Liver (tissue), 9 donors: ENCODE results near the gene DAB1. TPM values are rescaled to one million over a fixed set of nuclear protein-coding genes. Genes with fewer than 3 reads are reported as not detected.

Experiments
- DNase-seq: peaks from one replicate; pipeline ENCODE4 v3.0.0-alpha.2; 2017; ENCODE audit warnings: low spot score
- H3K27ac ChIP-seq, 2 donors: one replicate each; pipeline ENCODE4 v1.7.0; 2013; ENCODE audit warnings: inconsistent platforms in 2 of 2, low read length in 2 of 2, control low read depth in 1 of 2, low read depth in 1 of 2, mild to moderate bottlenecking in 1 of 2
- H3K27me3 ChIP-seq, 4 donors: one replicate each; pipeline versions ENCODE4 v1.6.1 to v1.7.0; 2013; ENCODE audit warnings: low read length in 3 of 4, inconsistent platforms in 1 of 4, mild to moderate bottlenecking in 1 of 4, moderate library complexity in 1 of 4; ENCODE audit not compliant: control insufficient read depth in 4 of 4, insufficient read depth in 4 of 4
- H3K36me3 ChIP-seq, 4 donors: one replicate each; pipeline versions ENCODE4 v1.6.1 to v1.7.0; 2013; ENCODE audit warnings: low read length in 3 of 4, mild to moderate bottlenecking in 3 of 4, low read depth in 1 of 4, moderate library complexity in 1 of 4; ENCODE audit not compliant: control insufficient read depth in 4 of 4, insufficient read depth in 3 of 4
- H3K4me1 ChIP-seq, 4 donors: one replicate each; pipeline versions ENCODE4 v1.6.1 to v1.7.0; 2013; ENCODE audit warnings: low read length in 3 of 4, mild to moderate bottlenecking in 3 of 4, moderate library complexity in 1 of 4; ENCODE audit not compliant: control insufficient read depth in 4 of 4, insufficient read depth in 4 of 4
- H3K4me3 ChIP-seq, 3 donors: one replicate each; pipeline versions ENCODE4 v1.6.1 to v1.7.0; 2013; ENCODE audit warnings: low read length in 3 of 3, control low read depth in 1 of 3, low read depth in 1 of 3, mild to moderate bottlenecking in 1 of 3
- H3K9ac ChIP-seq, 2 donors: one replicate each; pipeline ENCODE4 v1.7.0; 2013; ENCODE audit warnings: low read length in 2 of 2, mild to moderate bottlenecking in 2 of 2, moderate library complexity in 2 of 2, control low read depth in 1 of 2, low read depth in 1 of 2
- H3K9me3 ChIP-seq, 4 donors: one replicate each; pipeline versions ENCODE4 v1.6.1 to v1.7.0; 2013; ENCODE audit warnings: low read length in 3 of 4; ENCODE audit not compliant: control insufficient read depth in 4 of 4
- CTCF ChIP-seq: fragments of 150-350 bp; IDR thresholded peaks from 2 replicates; pipeline ENCODE4 v1.5.1; 2017; ENCODE audit warnings: improper control_type of control experiment, low read depth, low read length; ENCODE audit not compliant: missing input control
- EGR1 ChIP-seq, 2 donors: IDR thresholded peaks; 2 replicates each; pipeline ENCODE4 v1.6.1; 2016 to 2018; ENCODE audit warnings: antibody characterized with exemption in 2 of 2, low read depth in 2 of 2
- FOXA1 ChIP-seq: IDR thresholded peaks from 2 replicates; pipeline ENCODE4 v1.6.1; 2016; ENCODE audit warnings: antibody characterized with exemption
- FOXA2 ChIP-seq: IDR thresholded peaks from 2 replicates; pipeline ENCODE4 v1.6.1; 2016; ENCODE audit warnings: antibody characterized with exemption
- GABPA ChIP-seq, 2 donors: IDR thresholded peaks in 1 of 2; conservative IDR thresholded peaks in 1 of 2; 2 replicates each; pipeline ENCODE4 v1.6.1; 2016; ENCODE audit warnings: antibody characterized with exemption in 2 of 2, mild to moderate bottlenecking in 1 of 2, moderate library complexity in 1 of 2
- HNF4A ChIP-seq, 2 donors: conservative IDR thresholded peaks; 2 replicates each; pipeline ENCODE4 v1.6.1; 2016; ENCODE audit warnings: antibody characterized with exemption in 2 of 2, mild to moderate bottlenecking in 2 of 2
- HNF4G ChIP-seq: IDR thresholded peaks from 2 replicates; pipeline ENCODE4 v1.6.1; 2016; ENCODE audit warnings: antibody characterized with exemption
- JUND ChIP-seq, 2 donors: IDR thresholded peaks; 2 replicates each; pipeline ENCODE4 v1.6.1; 2016; ENCODE audit warnings: antibody characterized with exemption in 2 of 2
- NR2F2 ChIP-seq: IDR thresholded peaks from 2 replicates; pipeline ENCODE4 v1.6.1; 2016; ENCODE audit warnings: antibody characterized with exemption
- RAD21 ChIP-seq, 2 donors: IDR thresholded peaks; 2 replicates each; pipeline ENCODE4 v1.6.1; 2016; ENCODE audit warnings: antibody characterized with exemption in 2 of 2, mild to moderate bottlenecking in 2 of 2
- RXRA ChIP-seq, 2 donors: IDR thresholded peaks; 2 replicates each; pipeline ENCODE4 v1.6.1; 2017 to 2018; ENCODE audit warnings: antibody characterized with exemption in 2 of 2, mild to moderate bottlenecking in 1 of 2
- SP1 ChIP-seq: IDR thresholded peaks from 2 replicates; pipeline ENCODE4 v1.6.1; 2018; ENCODE audit warnings: antibody characterized with exemption, mild to moderate bottlenecking
- TAF1 ChIP-seq: conservative IDR thresholded peaks from 2 replicates; pipeline ENCODE4 v1.6.1; 2016; ENCODE audit warnings: antibody characterized with exemption, mild to moderate bottlenecking
- YY1 ChIP-seq: IDR thresholded peaks from 2 replicates; pipeline ENCODE4 v1.6.1; 2016; ENCODE audit warnings: antibody characterized with exemption, mild to moderate bottlenecking
- ZBTB33 ChIP-seq: IDR thresholded peaks from 2 replicates; pipeline ENCODE4 v1.6.1; 2016; ENCODE audit warnings: antibody characterized with exemption
- WGBS: extraction: QIAGEN DNeasy Blood & Tissue Kit; methylation state at CpG from one replicate; pipeline ENCODE4 v1.1.7; 2013; 5-methylcytosine and 5-hydroxymethylcytosine counted together
- polyA plus RNA-seq, 2 donors: library from polyadenylated mRNA; stranded (reverse) in 1 of 2; unstranded in 1 of 2; fragments of 200-250 nt in 1 of 2; fragments of >200 nt in 1 of 2; fragmentation: Nextera tagmentation in 1 of 2; extraction: Ambion mirVana in 1 of 2; gene quantifications; one replicate each; pipeline versions ENCODE4 v1.2.1 to v1.2.3, GENCODE V29; 2013 to 2015
- total RNA-seq, 2 donors: library from RNA; depleted of rRNA; stranded (reverse); fragments of >200 nt; gene quantifications; one replicate each; pipeline ENCODE4 v1.2.3, GENCODE V29; 2014
- TF ChIP-seq, protein P1 (sequence below): IDR thresholded peaks from 2 replicates; pipeline ENCODE4 v1.6.1; 2016; ENCODE audit warnings: antibody characterized with exemption
- TF ChIP-seq, protein P2 (sequence below): IDR thresholded peaks from 2 replicates; pipeline ENCODE4 v1.6.1; 2016; ENCODE audit warnings: antibody characterized with exemption, mild to moderate bottlenecking
- TF ChIP-seq, protein P3 (sequence below): IDR thresholded peaks from 2 replicates; pipeline ENCODE4 v1.6.1; 2016; ENCODE audit warnings: antibody characterized with exemption
- donor health status: healthy.
- donor health status: healthy.
- donor health status: healthy.
- donor health status: healthy.
- donor health status: healthy.

DAB1 gene
- total and polyA plus RNA-seq, 4 donors = 0.54 to 1.7 (median 1.2) TPM

DNA sequence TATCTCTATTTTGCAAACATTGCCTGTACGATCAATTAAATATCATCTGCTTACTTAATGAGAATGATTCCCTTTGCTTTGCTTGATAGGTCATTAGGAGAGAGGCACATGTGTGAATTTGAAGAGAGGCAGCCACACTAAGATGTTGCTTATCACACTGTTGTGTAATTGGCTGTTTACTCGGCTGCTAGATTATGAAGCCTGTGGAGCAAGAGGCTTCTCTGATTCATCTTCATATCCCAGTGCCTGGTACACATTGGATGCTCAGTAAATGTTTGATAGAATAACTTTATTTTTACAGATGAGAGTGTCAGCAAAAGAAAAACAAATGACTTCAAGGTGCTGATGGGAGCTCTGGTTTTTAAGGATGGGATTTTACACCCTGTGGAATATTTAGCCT, 301.8 kb downstream of the DAB1 start:
- no peak for DNase-seq
- Histone ChIP-seq H3K9ac (no peak overlapping the region), H3K27ac (no peak overlapping the region), H3K4me1 (no peaks in the 10 kb centered on the region), H3K9me3 (no peaks in the 10 kb centered on the region), H3K36me3 (no peaks in the 10 kb centered on the region), H3K27me3 (no peaks in the 10 kb centered on the region), H3K4me3 (no peak overlapping the region)
- WGBS = 87% methylated on average over 2 of the region's 2 CpGs
- TF ChIP-seq, protein P1, sequence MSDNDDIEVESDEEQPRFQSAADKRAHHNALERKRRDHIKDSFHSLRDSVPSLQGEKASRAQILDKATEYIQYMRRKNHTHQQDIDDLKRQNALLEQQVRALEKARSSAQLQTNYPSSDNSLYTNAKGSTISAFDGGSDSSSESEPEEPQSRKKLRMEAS = no peak
- no peak for TF ChIP-seq RAD21 (IDR thresholded peaks at IDR 0.05)

DNA sequence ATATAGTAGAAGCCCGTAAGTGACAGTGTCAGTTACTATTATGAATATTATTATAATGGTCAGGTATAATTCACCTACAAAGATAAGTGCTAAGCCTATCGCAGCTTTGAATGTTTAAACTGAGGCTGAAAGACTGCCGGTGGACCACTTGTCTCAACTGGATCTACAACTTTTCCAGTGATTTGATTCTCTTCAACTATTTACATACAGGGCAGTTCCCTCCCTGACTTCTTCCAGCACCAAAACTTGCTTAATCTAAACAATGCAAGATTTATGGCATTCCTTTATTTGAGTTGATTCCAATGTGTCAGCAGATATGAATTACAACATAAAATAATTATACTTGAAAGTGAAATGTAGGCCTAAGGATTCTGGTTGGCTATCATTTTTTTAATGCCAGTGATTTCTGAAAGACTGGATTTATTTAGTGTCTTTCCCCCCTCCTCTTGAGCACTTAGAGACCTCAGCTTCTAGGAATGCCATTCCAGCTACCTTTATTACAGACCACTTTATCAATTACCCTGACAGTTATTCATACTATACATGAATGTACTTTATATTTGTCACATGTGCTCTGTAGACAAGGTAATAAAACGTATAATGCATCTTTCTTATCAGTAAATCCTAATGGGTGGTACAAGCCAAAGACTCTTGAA, 304.8 kb downstream of the DAB1 start:
- Histone ChIP-seq H3K27me3 (no peaks in the 10 kb centered on the region), H3K27ac (no peak overlapping the region), H3K4me1 (no peaks in the 10 kb centered on the region), H3K9me3 (no peaks in the 10 kb centered on the region), H3K4me3 (no peak overlapping the region), H3K9ac (no peak overlapping the region), H3K36me3 (no peaks in the 10 kb centered on the region)
- TF ChIP-seq EGR1 (IDR thresholded peaks at IDR 0.05; ENCODE audit: low read depth in 2 of 2) (no peak), FOXA2 (no peak), YY1 (no peak)
- no peak for DNase-seq
- 60% methylated on average over 4 of the region's 4 CpGs for WGBS

- Histone ChIP-seq H3K27ac (no peak overlapping the region), H3K36me3 (no peaks in the 10 kb centered on the region), H3K4me3 (no peak overlapping the region), H3K9me3 (no peaks in the 10 kb centered on the region), H3K9ac (no peak overlapping the region), H3K4me1 (no peaks in the 10 kb centered on the region), H3K27me3 (no peaks in the 10 kb centered on the region)
- DNase-seq = no peak
- no peak for TF ChIP-seq TAF1
- no peak for TF ChIP-seq ZBTB33
- TF ChIP-seq, protein P2, sequence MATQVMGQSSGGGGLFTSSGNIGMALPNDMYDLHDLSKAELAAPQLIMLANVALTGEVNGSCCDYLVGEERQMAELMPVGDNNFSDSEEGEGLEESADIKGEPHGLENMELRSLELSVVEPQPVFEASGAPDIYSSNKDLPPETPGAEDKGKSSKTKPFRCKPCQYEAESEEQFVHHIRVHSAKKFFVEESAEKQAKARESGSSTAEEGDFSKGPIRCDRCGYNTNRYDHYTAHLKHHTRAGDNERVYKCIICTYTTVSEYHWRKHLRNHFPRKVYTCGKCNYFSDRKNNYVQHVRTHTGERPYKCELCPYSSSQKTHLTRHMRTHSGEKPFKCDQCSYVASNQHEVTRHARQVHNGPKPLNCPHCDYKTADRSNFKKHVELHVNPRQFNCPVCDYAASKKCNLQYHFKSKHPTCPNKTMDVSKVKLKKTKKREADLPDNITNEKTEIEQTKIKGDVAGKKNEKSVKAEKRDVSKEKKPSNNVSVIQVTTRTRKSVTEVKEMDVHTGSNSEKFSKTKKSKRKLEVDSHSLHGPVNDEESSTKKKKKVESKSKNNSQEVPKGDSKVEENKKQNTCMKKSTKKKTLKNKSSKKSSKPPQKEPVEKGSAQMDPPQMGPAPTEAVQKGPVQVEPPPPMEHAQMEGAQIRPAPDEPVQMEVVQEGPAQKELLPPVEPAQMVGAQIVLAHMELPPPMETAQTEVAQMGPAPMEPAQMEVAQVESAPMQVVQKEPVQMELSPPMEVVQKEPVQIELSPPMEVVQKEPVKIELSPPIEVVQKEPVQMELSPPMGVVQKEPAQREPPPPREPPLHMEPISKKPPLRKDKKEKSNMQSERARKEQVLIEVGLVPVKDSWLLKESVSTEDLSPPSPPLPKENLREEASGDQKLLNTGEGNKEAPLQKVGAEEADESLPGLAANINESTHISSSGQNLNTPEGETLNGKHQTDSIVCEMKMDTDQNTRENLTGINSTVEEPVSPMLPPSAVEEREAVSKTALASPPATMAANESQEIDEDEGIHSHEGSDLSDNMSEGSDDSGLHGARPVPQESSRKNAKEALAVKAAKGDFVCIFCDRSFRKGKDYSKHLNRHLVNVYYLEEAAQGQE = no peak
- TF ChIP-seq CTCF = no peak
- TF ChIP-seq, protein P1 = no peak
- TF ChIP-seq HNF4A (conservative IDR thresholded peaks at IDR 0.05) = no peak
- TF ChIP-seq EGR1 (IDR thresholded peaks at IDR 0.05; ENCODE audit: low read depth in 2 of 2) = no peak
- TF ChIP-seq JUND (IDR thresholded peaks at IDR 0.05) = no peak
- TF ChIP-seq NR2F2 = no peak
- TF ChIP-seq GABPA (IDR thresholded peaks at IDR 0.05 in 1 of 2, conservative IDR thresholded peaks at IDR 0.05 in 1 of 2) = no peak
- no peak for TF ChIP-seq FOXA2
- TF ChIP-seq, protein P3, sequence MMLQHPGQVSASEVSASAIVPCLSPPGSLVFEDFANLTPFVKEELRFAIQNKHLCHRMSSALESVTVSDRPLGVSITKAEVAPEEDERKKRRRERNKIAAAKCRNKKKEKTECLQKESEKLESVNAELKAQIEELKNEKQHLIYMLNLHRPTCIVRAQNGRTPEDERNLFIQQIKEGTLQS = no peak
- no peak for TF ChIP-seq RXRA (IDR thresholded peaks at IDR 0.05)
- TF ChIP-seq YY1 = no peak
- TF ChIP-seq FOXA1 = no peak
- no peak for TF ChIP-seq HNF4G
- TF ChIP-seq RAD21 (IDR thresholded peaks at IDR 0.05) = no peak
- TF ChIP-seq SP1 = no peak
- WGBS = 71% methylated on average over 1 of the region's 1 CpG
Measured at GRCh38 chr1:57117753-57118152, 306.1 kb downstream of the DAB1 start.
